ENCODE measurements around the gene KCTD6. TPM values are rescaled to one million over a fixed set of nuclear protein-coding genes. Genes with fewer than 3 reads are reported as not detected.

KCTD6 gene
- total RNA-seq, 1 experiment from 2014 or later = 12.0 TPM

DNA sequence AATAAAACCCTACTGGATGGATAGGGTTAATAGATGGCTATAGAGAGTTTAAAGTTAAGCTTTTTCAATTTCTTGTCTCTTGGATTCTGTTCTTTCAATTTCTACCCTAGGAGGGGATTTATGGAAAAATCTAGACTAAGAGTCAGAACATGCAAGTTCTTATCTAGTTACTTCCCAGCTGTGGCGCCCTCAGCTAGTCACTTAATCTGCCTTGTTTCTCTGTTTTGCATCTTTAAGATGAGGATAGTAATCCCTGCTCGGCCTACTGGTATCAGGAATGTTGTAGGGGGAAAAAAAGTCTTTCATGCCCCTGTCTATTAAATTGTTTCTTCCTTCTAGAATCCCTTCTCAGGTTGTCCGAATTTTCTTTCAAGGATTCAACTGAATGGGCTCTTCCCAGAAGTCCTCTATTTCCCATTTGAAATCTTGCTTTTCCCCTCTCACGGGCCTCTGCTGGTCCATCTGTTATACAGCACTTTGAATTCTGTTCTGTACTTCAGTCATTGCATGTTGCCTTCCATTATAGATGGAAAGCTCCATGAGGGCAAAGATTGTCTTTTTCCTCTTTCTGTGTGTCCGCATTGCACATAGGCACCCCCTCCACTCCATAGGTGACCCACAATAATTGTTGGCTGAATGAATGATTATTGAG, 4.4 kb downstream of the KCTD6 start:
- Histone ChIP-seq H3K79me2 (ENCODE audit: insufficient read depth, low read length) (peaks cover 88% of the 10 kb centered on the region), H3K4me1 (ENCODE audit: control insufficient read depth in 1 of 2, insufficient read depth in 2 of 2, low read length in 2 of 2) (peaks cover 7 to 16% of the 10 kb centered on the region in 2 experiments), H3K4me3 (replicated peaks in 1 of 2; ENCODE audit: low read depth in 1 of 2, low read length in 2 of 2) (no peak overlapping the region), H3K9me2 (ENCODE audit: insufficient read depth) (no peaks in the 10 kb centered on the region), H3K36me3 (ENCODE audit: control insufficient read depth in 1 of 2, insufficient read depth in 2 of 2, low read length in 2 of 2) (peaks cover 2 to 6% of the 10 kb centered on the region in 2 experiments; a peak in 1 of 4 replicates), H3K9ac (ENCODE audit: low read length) (no peak overlapping the region), H3K27me3 (ENCODE audit: insufficient read depth, low read length) (no peaks in the 10 kb centered on the region), H2AFZ (ENCODE audit: low read depth, low read length, poor library complexity, severe bottlenecking) (no peak overlapping the region), H3K27ac (ENCODE audit: low read depth, low read length) (no peak overlapping the region), H3K4me2 (ENCODE audit: low read length) (no peak overlapping the region), H4K20me1 (ENCODE audit: insufficient read depth) (no peaks in the 10 kb centered on the region), H3K9me3 (ENCODE audit: control insufficient read depth in 1 of 2, insufficient read depth in 1 of 2, low read depth in 1 of 2, low read length in 2 of 2) (no peaks in the 10 kb centered on the region)
- RAD21 ChIA-PET (ENCODE audit: low non-redundant PET in 1 of 2, low total read pairs in 2 of 2, uncharacterized antibody in 2 of 2, unreplicated experiment in 2 of 2) = no interaction called here
- no TSS peak for BruUV-seq (replicated peaks)
- ATAC-seq (no peak), DNase-seq (ENCODE audit: low read depth, low spot score) (no peak)
- intact Hi-C loops (cut with micrococcal nuclease) = no loop called here
- CTCF ChIA-PET = no interaction called here
- TF ChIP-seq YY1 (IDR thresholded peaks at IDR 0.05; ENCODE audit: extremely low read depth, insufficient replicate concordance, low read depth, low read length) = no peak
- no peak for TF ChIP-seq ZFX (IDR thresholded peaks at IDR 0.05)
- TF ChIP-seq CEBPB (IDR thresholded peaks at IDR 0.05; ENCODE audit: low read depth) = no peak
- POLR2A ChIA-PET = no interaction called here

DNA sequence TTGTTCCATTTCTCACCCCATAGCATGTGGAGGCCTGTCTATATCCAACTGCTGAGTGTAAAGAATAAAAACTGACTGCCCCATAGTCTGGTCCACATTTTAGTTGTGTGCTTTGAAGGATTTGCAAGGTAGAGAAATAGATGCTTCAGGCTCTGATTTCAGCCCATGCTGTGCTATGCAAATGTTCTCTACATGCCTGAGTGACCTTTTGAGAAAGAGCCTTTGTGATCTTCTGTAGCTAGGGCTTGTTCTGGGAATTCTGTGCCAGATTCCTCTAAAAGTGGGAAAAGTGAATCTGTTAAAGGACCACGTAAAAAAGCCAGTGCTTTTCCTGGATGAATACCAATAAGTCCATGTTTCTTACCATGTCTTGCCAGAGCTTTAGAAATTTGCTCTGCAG, 5.2 kb downstream of the KCTD6 start:
- intact Hi-C loops (cut with micrococcal nuclease) = no loop called here
- Histone ChIP-seq H3K9me3 (ENCODE audit: control insufficient read depth in 1 of 2, insufficient read depth in 1 of 2, low read depth in 1 of 2, low read length in 2 of 2) (no peaks in the 10 kb centered on the region), H3K27ac (ENCODE audit: low read depth, low read length) (no peak overlapping the region), H3K27me3 (ENCODE audit: insufficient read depth, low read length) (no peaks in the 10 kb centered on the region), H4K20me1 (ENCODE audit: insufficient read depth) (no peaks in the 10 kb centered on the region), H3K4me1 (ENCODE audit: control insufficient read depth in 1 of 2, insufficient read depth in 2 of 2, low read length in 2 of 2) (peaks cover 7 to 14% of the 10 kb centered on the region in 2 experiments), H3K4me2 (ENCODE audit: low read length) (no peak overlapping the region), H3K79me2 (ENCODE audit: insufficient read depth, low read length) (peaks cover 94% of the 10 kb centered on the region), H3K36me3 (ENCODE audit: control insufficient read depth in 1 of 2, insufficient read depth in 2 of 2, low read length in 2 of 2) (peaks cover 5 to 8% of the 10 kb centered on the region in 2 experiments; a peak in 1 of 4 replicates), H3K9ac (ENCODE audit: low read length) (no peak overlapping the region), H2AFZ (ENCODE audit: low read depth, low read length, poor library complexity, severe bottlenecking) (no peak overlapping the region), H3K4me3 (replicated peaks in 1 of 2; ENCODE audit: low read depth in 1 of 2, low read length in 2 of 2) (no peak overlapping the region), H3K9me2 (ENCODE audit: insufficient read depth) (no peaks in the 10 kb centered on the region)
- CTCF ChIA-PET = no interaction called here
- RAD21 ChIA-PET (ENCODE audit: low non-redundant PET in 1 of 2, low total read pairs in 2 of 2, uncharacterized antibody in 2 of 2, unreplicated experiment in 2 of 2) = no interaction called here
- ATAC-seq (no peak), DNase-seq (ENCODE audit: low read depth, low spot score) (no peak)
- no TSS peak for BruUV-seq (replicated peaks)
- POLR2A ChIA-PET = no interaction called here
- TF ChIP-seq POLR2A (IDR thresholded peaks at IDR 0.05; ENCODE audit: borderline replicate concordance, extremely low read depth, insufficient read depth, insufficient read length) (no peak), JUND (IDR thresholded peaks at IDR 0.05) (no peak), EGR1 (IDR thresholded peaks at IDR 0.05; ENCODE audit: low read depth) (no peak), SP1 (IDR thresholded peaks at IDR 0.05; ENCODE audit: low read depth) (no peak), SIN3A (IDR thresholded peaks at IDR 0.05; ENCODE audit: low read depth) (no peak), RAD21 (IDR thresholded peaks at IDR 0.05; ENCODE audit: low read depth) (no peak), EZH2 (IDR thresholded peaks at IDR 0.05) (no peak)
- TF ChIP-seq, protein P1, sequence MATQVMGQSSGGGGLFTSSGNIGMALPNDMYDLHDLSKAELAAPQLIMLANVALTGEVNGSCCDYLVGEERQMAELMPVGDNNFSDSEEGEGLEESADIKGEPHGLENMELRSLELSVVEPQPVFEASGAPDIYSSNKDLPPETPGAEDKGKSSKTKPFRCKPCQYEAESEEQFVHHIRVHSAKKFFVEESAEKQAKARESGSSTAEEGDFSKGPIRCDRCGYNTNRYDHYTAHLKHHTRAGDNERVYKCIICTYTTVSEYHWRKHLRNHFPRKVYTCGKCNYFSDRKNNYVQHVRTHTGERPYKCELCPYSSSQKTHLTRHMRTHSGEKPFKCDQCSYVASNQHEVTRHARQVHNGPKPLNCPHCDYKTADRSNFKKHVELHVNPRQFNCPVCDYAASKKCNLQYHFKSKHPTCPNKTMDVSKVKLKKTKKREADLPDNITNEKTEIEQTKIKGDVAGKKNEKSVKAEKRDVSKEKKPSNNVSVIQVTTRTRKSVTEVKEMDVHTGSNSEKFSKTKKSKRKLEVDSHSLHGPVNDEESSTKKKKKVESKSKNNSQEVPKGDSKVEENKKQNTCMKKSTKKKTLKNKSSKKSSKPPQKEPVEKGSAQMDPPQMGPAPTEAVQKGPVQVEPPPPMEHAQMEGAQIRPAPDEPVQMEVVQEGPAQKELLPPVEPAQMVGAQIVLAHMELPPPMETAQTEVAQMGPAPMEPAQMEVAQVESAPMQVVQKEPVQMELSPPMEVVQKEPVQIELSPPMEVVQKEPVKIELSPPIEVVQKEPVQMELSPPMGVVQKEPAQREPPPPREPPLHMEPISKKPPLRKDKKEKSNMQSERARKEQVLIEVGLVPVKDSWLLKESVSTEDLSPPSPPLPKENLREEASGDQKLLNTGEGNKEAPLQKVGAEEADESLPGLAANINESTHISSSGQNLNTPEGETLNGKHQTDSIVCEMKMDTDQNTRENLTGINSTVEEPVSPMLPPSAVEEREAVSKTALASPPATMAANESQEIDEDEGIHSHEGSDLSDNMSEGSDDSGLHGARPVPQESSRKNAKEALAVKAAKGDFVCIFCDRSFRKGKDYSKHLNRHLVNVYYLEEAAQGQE (IDR thresholded peaks at IDR 0.05; ENCODE audit: low read depth) = no peak
- TF ChIP-seq, protein P2, sequence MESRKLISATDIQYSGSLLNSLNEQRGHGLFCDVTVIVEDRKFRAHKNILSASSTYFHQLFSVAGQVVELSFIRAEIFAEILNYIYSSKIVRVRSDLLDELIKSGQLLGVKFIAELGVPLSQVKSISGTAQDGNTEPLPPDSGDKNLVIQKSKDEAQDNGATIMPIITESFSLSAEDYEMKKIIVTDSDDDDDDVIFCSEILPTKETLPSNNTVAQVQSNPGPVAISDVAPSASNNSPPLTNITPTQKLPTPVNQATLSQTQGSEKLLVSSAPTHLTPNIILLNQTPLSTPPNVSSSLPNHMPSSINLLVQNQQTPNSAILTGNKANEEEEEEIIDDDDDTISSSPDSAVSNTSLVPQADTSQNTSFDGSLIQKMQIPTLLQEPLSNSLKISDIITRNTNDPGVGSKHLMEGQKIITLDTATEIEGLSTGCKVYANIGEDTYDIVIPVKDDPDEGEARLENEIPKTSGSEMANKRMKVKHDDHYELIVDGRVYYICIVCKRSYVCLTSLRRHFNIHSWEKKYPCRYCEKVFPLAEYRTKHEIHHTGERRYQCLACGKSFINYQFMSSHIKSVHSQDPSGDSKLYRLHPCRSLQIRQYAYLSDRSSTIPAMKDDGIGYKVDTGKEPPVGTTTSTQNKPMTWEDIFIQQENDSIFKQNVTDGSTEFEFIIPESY (IDR thresholded peaks at IDR 0.05; ENCODE audit: extremely low read depth, insufficient replicate concordance, low read length) = no peak
- TF ChIP-seq, protein P3, sequence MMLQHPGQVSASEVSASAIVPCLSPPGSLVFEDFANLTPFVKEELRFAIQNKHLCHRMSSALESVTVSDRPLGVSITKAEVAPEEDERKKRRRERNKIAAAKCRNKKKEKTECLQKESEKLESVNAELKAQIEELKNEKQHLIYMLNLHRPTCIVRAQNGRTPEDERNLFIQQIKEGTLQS (IDR thresholded peaks at IDR 0.05) = no peak
- TF ChIP-seq, protein P4, sequence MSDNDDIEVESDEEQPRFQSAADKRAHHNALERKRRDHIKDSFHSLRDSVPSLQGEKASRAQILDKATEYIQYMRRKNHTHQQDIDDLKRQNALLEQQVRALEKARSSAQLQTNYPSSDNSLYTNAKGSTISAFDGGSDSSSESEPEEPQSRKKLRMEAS (IDR thresholded peaks at IDR 0.05) = no peak
